Measurements from ENCODE around the gene VAV3.

The VAV3 gene

GRCh38 chr1:107794571-107794970 is 170.4 kb downstream of the VAV3 start:
- DNase-seq, result no peak

- DNase-seq, result no peak
These were observed 171.0 kb downstream of the VAV3 start for GRCh38 chr1:107793896-107794453.

- DNase-seq, result no peak
These were observed 173.6 kb downstream of the VAV3 start for GRCh38 chr1:107791348-107791747.

- no peak for DNase-seq
These were observed 175.0 kb downstream of the VAV3 start for GRCh38 chr1:107789817-107790524.

GRCh38 chr1:107788206-107789202 is 176.5 kb downstream of the VAV3 start:
- no peak for DNase-seq

- no peak for DNase-seq
These were observed 177.7 kb downstream of the VAV3 start for GRCh38 chr1:107787299-107787698.

GRCh38 chr1:107786203-107786845 is 178.7 kb downstream of the VAV3 start:
- no peak for DNase-seq

- no peak for DNase-seq
These were observed 179.3 kb downstream of the VAV3 start for GRCh38 chr1:107785496-107786202.

- DNase-seq, result peak in 6 of 56 donors; percentile 2 to 45 (median 14)
These were observed 182.6 kb downstream of the VAV3 start for GRCh38 chr1:107782217-107782845.

- no peak for DNase-seq
These were observed 183.7 kb downstream of the VAV3 start for GRCh38 chr1:107781245-107781644.

- no peak for DNase-seq
These were observed 187.3 kb downstream of the VAV3 start for GRCh38 chr1:107777664-107778047.

- DNase-seq, result no peak
These were observed 187.9 kb downstream of the VAV3 start for GRCh38 chr1:107776900-107777663.

GRCh38 chr1:107771377-107771776 is 193.6 kb downstream of the VAV3 start:
- DNase-seq, result no peak

GRCh38 chr1:107767156-107767582 is 197.8 kb downstream of the VAV3 start:
- no peak for DNase-seq

- no peak for DNase-seq
These were observed 198.4 kb downstream of the VAV3 start for GRCh38 chr1:107766533-107766932.

GRCh38 chr1:107762751-107763390 is 202.1 kb downstream of the VAV3 start:
- DNase-seq, result no peak

- no peak for DNase-seq
These were observed 204.9 kb downstream of the VAV3 start for GRCh38 chr1:107760065-107760464.

GRCh38 chr1:107750364-107750959 is 214.5 kb downstream of the VAV3 start:
- peak in 36 of 56 donors; percentile 0 to 75 (median 14) for DNase-seq

- DNase-seq, result peak in 1 of 56 donors; percentile 5
These were observed 216.4 kb downstream of the VAV3 start for GRCh38 chr1:107748531-107748930.

Measured in nucleus accumbens (tissue), 56 donors.